K562 (cell line): ENCODE results near the gene KNDC1. TPM values are rescaled to one million over a fixed set of nuclear protein-coding genes. Genes with fewer than 3 reads are reported as not detected.

Experiments used
- ATAC-seq: fragments of 200-7000 bp; cut with Tn5 transposase; 3 replicates; pipeline ENCODE4 v1.9.1; 2020; ENCODE audit warnings: moderate library complexity
- BruUV-seq: library from RNA; stranded (reverse); fragments of 400-500 nt; replicated peaks from 2 replicates; lab custom pipeline; 2021; lab: Mats Ljungman, UMichigan
- CTCF ChIA-PET: fragments of 300-600 bp; formaldehyde crosslinking; extraction: SDS; loops from one replicate; lab custom pipeline; 2021; ENCODE audit warnings: low intra/inter-chr PET ratio; lab: Yijun Ruan, JAX
- POLR2A ChIA-PET: fragments of 300-600, 350-650 bp; sonication (Branson Sonifier 250); formaldehyde crosslinking; extraction: SDS; loops from one replicate; lab custom pipeline; 2021; ENCODE audit warnings: antibody characterized with exemption, inconsistent platforms; lab: Yijun Ruan, JAX
- DNase-seq, 4 experiments: peaks; one replicate each; pipeline versions ENCODE4 v3.0.0 to v3.0.0-alpha.2; 2011 to 2018; ENCODE audit warnings: low spot score in 3 of 4, mixed read lengths in 3 of 4; ENCODE audit errors: extremely low read depth in 1 of 4
- FAIRE-seq: peaks from 2 replicates; lab custom pipeline; 2011; peaks lifted over from hg19 to GRCh38; lab: Jason Lieb, UNC
- H2AFZ ChIP-seq: 2 replicates; pipeline ENCODE4 v1.6.0; 2011; ENCODE audit warnings: low read depth, low read length, control low read depth, inconsistent platforms
- H3K27ac ChIP-seq: fragments of 200-600 bp; 3 replicates; pipeline ENCODE4 v1.8.0; 2011; ENCODE audit warnings: low read depth, mild to moderate bottlenecking, control low read depth, inconsistent platforms, low read length, moderate library complexity, mixed read lengths; ENCODE audit errors: extremely low read depth
- H3K27me3 ChIP-seq, 2 experiments: fragments of 300-600 bp in 1 of 2; 2 replicates in 1 of 2; 3 replicates in 1 of 2; pipeline versions ENCODE4 v1.6.0 to v1.8.0; 2011; ENCODE audit warnings: inconsistent platforms in 2 of 2, low read length in 2 of 2, mild to moderate bottlenecking in 1 of 2, mixed read lengths in 1 of 2, moderate library complexity in 1 of 2; ENCODE audit not compliant: control insufficient read depth in 2 of 2, insufficient read depth in 2 of 2
- H3K36me3 ChIP-seq: fragments of 300-600 bp; 3 replicates; pipeline ENCODE4 v1.8.0; 2011; ENCODE audit warnings: mild to moderate bottlenecking, low read length, inconsistent platforms; ENCODE audit not compliant: control insufficient read depth, insufficient read depth
- H3K4me1 ChIP-seq, 2 experiments: fragments of 200-600 bp in 1 of 2; replicated peaks in 1 of 2; 2 replicates in 1 of 2; 3 replicates in 1 of 2; pipeline versions ENCODE4 v1.5.1 to v1.8.0; 2011; ENCODE audit warnings: inconsistent platforms in 2 of 2, low read length in 2 of 2, mild to moderate bottlenecking in 1 of 2, mixed read lengths in 1 of 2, moderate library complexity in 1 of 2; ENCODE audit not compliant: control insufficient read depth in 2 of 2, insufficient read depth in 2 of 2
- H3K4me2 ChIP-seq: 2 replicates; pipeline ENCODE4 v1.6.1; 2011; ENCODE audit warnings: low read length, control low read depth, inconsistent platforms, mixed read lengths; ENCODE audit not compliant: insufficient read depth
- H3K4me3 ChIP-seq: fragments of 200-600 bp; sonication (generic), shearing (Covaris generic); 2 replicates; pipeline ENCODE4 v1.5.1; 2016; ENCODE audit warnings: control low read depth, inconsistent platforms
- H3K79me2 ChIP-seq: fragments of 200-600 bp; 3 replicates; pipeline ENCODE4 v1.8.0; 2011; ENCODE audit warnings: low read length, inconsistent platforms; ENCODE audit not compliant: control insufficient read depth, insufficient read depth
- H3K9ac ChIP-seq, 2 experiments: 2 replicates each; pipeline versions ENCODE4 v1.6.0 to v1.6.1; 2011; ENCODE audit warnings: low read depth in 2 of 2, low read length in 2 of 2, control low read depth in 1 of 2, inconsistent platforms in 1 of 2, mild to moderate bottlenecking in 1 of 2, mixed read lengths in 1 of 2; ENCODE audit not compliant: insufficient read depth in 1 of 2
- H3K9me1 ChIP-seq: one replicate; pipeline ENCODE4 v1.6.0; 2011; ENCODE audit warnings: inconsistent platforms, mild to moderate bottlenecking, low read length, moderate library complexity; ENCODE audit not compliant: control insufficient read depth, insufficient read depth
- H3K9me3 ChIP-seq: replicated peaks from 2 replicates; pipeline ENCODE4 v1.5.1; 2011; ENCODE audit warnings: low read depth, low read length, inconsistent platforms; ENCODE audit not compliant: control insufficient read depth, insufficient read depth
- H4K20me1 ChIP-seq: replicated peaks from 2 replicates; pipeline ENCODE4 v1.6.1; 2011; ENCODE audit warnings: low read length, inconsistent platforms, mixed read lengths; ENCODE audit not compliant: control insufficient read depth, insufficient read depth
- ATF1 ChIP-seq, 2 experiments: fragments of 450-650 bp in 1 of 2; IDR thresholded peaks; 2 replicates each; pipeline ENCODE4 v1.6.1; 2016; ENCODE audit warnings: missing compliant biosample characterization in 1 of 2, missing genetic modification characterization in 1 of 2
- E2F3 ChIP-seq: fragments of 250-450 bp; sonication (Bioruptor Pico); IDR thresholded peaks from 2 replicates; pipeline ENCODE4 v1.4.0; 2020; ENCODE audit warnings: mild to moderate bottlenecking
- EZH2 ChIP-seq: IDR thresholded peaks from 2 replicates; pipeline ENCODE4 v1.6.1; 2012; ENCODE audit warnings: low read depth, mild to moderate bottlenecking, inconsistent platforms, low read length, borderline replicate concordance
- HNRNPLL ChIP-seq: fragments of 200-400 bp; formaldehyde crosslinking; IDR thresholded peaks from 2 replicates; pipeline ENCODE4 v1.6.1; 2017; ENCODE audit warnings: low read length, low read depth, mild to moderate bottlenecking; ENCODE audit not compliant: poor library complexity, severe bottlenecking
- HSF4 ChIP-seq: fragments of 250-450 bp; sonication (Bioruptor Pico); IDR thresholded peaks from 2 replicates; pipeline ENCODE4 v2.1.2; 2022; ENCODE audit warnings: mild to moderate bottlenecking, moderate library complexity, borderline replicate concordance
- KLF1 ChIP-seq: fragments of 450-650 bp; IDR thresholded peaks from 2 replicates; pipeline ENCODE4 v1.6.1; 2016; ENCODE audit warnings: missing genetic modification characterization, missing compliant biosample characterization
- MIER1 ChIP-seq: fragments of 450-650 bp; IDR thresholded peaks from 2 replicates; pipeline ENCODE4 v1.6.1; 2016; ENCODE audit warnings: antibody characterized with exemption, mild to moderate bottlenecking, low read depth
- MLX ChIP-seq, 2 experiments: fragments of 450-650 bp in 1 of 2; sonication (generic) in 1 of 2; formaldehyde crosslinking; conservative IDR thresholded peaks; 2 replicates each; pipeline versions ENCODE4 v1.4.0 to v1.8.1; 2020 to 2022; ENCODE audit warnings: mild to moderate bottlenecking in 1 of 2, missing genetic modification reagents in 1 of 2
- NCOA1 ChIP-seq: fragments of 450-650 bp; IDR thresholded peaks from 2 replicates; pipeline ENCODE4 v1.6.1; 2016; ENCODE audit warnings: low read depth
- PKNOX1 ChIP-seq: fragments of 450-650 bp; IDR thresholded peaks from 2 replicates; pipeline ENCODE4 v1.6.1; 2016
- POLR2AphosphoS2 ChIP-seq: IDR thresholded peaks from 2 replicates; pipeline ENCODE4 v1.6.1; 2012; ENCODE audit warnings: low read length, improper control_type of control experiment
- SRSF1 ChIP-seq: fragments of 200-400 bp; formaldehyde crosslinking; IDR thresholded peaks from 2 replicates; pipeline ENCODE4 v1.6.1; 2017; ENCODE audit warnings: mild to moderate bottlenecking, low read depth, low read length, moderate library complexity
- TSC22D4 ChIP-seq: fragments of 450-650 bp; IDR thresholded peaks from 2 replicates; pipeline ENCODE4 v1.6.1; 2016; ENCODE audit warnings: missing genetic modification characterization, missing biosample characterization, control low read depth
- ZNF253 ChIP-seq: fragments of 250-450 bp; sonication (Bioruptor Pico); conservative IDR thresholded peaks from 2 replicates; pipeline ENCODE4 v1.6.1; 2021; ENCODE audit warnings: mild to moderate bottlenecking
- WGBS: fragments of 100-300 bp; shearing (Covaris generic); methylation state at CpG from one replicate; pipeline ENCODE4 v1.1.6; 2016; ENCODE audit warnings: low coverage, mixed read lengths; ENCODE audit not compliant: insufficient coverage; ENCODE audit errors: missing lambda C conversion rate; 5-methylcytosine and 5-hydroxymethylcytosine counted together
- in situ Hi-C: fragments of 300-500 bp; cut with MboI; formaldehyde crosslinking; loops from 4 replicates; pipeline ENCODE4 v1.15.0; 2018; ENCODE audit warnings: inconsistent platforms, mixed read lengths
- intact Hi-C: fragments of 100-400 bp; cut with micrococcal nuclease; formaldehyde crosslinking; loops from 2 replicates; pipeline ENCODE4 v1.14.2; 2022
- polyA plus RNA-seq, 8 experiments: library from polyadenylated mRNA; depleted of rRNA in 4 of 8; stranded (reverse) in 5 of 8; unstranded in 3 of 8; fragments of >200 nt; fragmentation: Nextera tagmentation in 2 of 8; fragmentation: Illumina TruSeq in 1 of 8; extraction: Ambion mirVana in 2 of 8; extraction: Trizol in 1 of 8; gene quantifications; 2 replicates each; pipeline versions ENCODE4 v1.2.1 to v1.2.3, GENCODE V29; 2011 to 2014; ENCODE audit warnings: inconsistent platforms in 1 of 8, missing spikeins in 1 of 8
- total RNA-seq, 7 experiments: library from RNA; depleted of rRNA in 6 of 7; stranded (reverse); fragments of >200 nt in 6 of 7; fragmentation: Illumina TruSeq in 2 of 7; extraction: Trizol in 2 of 7; gene quantifications; 2 replicates each; pipeline versions ENCODE4 v1.2.1 to v1.2.3, GENCODE V29; 2011 to 2021; ENCODE audit warnings: low replicate concordance in 1 of 7
- TF ChIP-seq, protein P1 (sequence below): fragments of 450-650 bp; formaldehyde crosslinking; IDR thresholded peaks from 2 replicates; pipeline ENCODE4 v1.4.0; 2022; ENCODE audit warnings: missing genetic modification characterization

The KNDC1 gene
- total and polyA plus RNA-seq, 9 of the 15 experiments (the other 6 are each of a cell fraction or from before 2014, with no cell fraction given): 0.07 to 0.26 (median 0.11) TPM; not detected in 6

DNA sequence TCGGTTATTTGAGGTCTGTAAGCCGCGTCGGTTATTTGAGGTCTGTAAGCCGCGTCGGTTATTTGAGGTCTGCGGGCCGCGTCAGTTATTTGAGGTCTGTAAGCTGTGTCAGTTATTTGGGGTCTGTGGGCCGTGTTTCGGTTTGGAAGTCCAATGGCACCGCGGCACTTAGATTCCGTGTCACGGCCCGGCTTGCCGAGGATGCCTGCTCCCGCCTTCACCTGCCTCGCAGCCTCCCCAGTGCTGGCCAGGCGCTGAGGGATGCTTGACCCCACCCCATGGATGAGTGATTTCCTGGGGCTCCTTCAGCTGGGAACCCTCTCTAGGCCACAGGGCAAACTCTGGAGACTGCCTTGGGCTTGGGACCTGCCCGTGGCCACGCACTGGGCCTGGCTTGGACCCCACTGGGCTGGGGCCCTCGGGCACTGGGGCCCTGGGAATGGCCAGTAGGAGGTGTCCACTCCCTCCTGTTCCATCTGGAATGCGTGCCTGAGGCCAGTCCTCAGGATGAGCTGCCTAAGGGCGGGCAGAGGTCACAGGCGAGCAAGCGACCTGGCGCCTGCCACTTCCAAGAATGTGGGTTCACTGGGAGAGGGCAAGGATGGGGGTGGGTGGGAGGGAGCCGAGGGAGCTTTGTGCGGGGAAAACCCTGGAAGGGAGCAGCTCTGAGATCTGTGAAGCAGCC is 46.7 kb upstream of the KNDC1 start:
- H3K9me3 ChIP-seq: no peaks in the 10 kb centered on the region
- in situ Hi-C loops: loop anchor here (25.0 kb wide), 1 partner anchor 451 kb away; no protein-coding TSS in a partner anchor
- no TSS peak for BruUV-seq
- H3K79me2 ChIP-seq: no peaks in the 10 kb centered on the region
- FAIRE-seq: no peak
- 28% methylated on average over 11 of the region's 31 CpGs for WGBS
- ChIA-PET POLR2A (no interaction called here), CTCF (no interaction called here)
- no peak for ATAC-seq
- no peak for TF ChIP-seq HNRNPLL
- TF ChIP-seq MLX (CRISPR knock-in tag; conservative IDR thresholded peaks at IDR 0.05): no peak
- TF ChIP-seq E2F3 (CRISPR knock-in tag): no peak
- TF ChIP-seq NCOA1: no peak
- TF ChIP-seq ATF1 (CRISPR knock-in tag; IDR thresholded peaks at IDR 0.05): no peak
- no peak for TF ChIP-seq ATF1 (tag; IDR thresholded peaks at IDR 0.05)
- no peak for TF ChIP-seq SRSF1
- TF ChIP-seq ZNF253 (CRISPR knock-in tag): no peak
- TF ChIP-seq TSC22D4 (tag): no peak
- TF ChIP-seq KLF1 (tag): no peak
- TF ChIP-seq, protein P1, sequence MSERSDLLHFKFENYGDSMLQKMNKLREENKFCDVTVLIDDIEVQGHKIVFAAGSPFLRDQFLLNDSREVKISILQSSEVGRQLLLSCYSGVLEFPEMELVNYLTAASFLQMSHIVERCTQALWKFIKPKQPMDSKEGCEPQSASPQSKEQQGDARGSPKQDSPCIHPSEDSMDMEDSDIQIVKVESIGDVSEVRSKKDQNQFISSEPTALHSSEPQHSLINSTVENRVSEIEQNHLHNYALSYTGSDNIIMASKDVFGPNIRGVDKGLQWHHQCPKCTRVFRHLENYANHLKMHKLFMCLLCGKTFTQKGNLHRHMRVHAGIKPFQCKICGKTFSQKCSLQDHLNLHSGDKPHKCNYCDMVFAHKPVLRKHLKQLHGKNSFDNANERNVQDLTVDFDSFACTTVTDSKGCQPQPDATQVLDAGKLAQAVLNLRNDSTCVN (CRISPR knock-in tag): no peak
- TF ChIP-seq POLR2AphosphoS2: no peak
- no peak for TF ChIP-seq MIER1
- TF ChIP-seq PKNOX1: no peak
- TF ChIP-seq EZH2: no peak
- TF ChIP-seq HSF4 (CRISPR knock-in tag): no peak
- no peak overlapping the region for H2AFZ ChIP-seq
- no peak overlapping the region for H3K9ac ChIP-seq
- no peak overlapping the region for H3K4me2 ChIP-seq
- H3K27ac ChIP-seq: no peak overlapping the region
- H3K4me3 ChIP-seq: no peak overlapping the region
- H3K36me3 ChIP-seq: no peaks in the 10 kb centered on the region
- H3K4me1 ChIP-seq: no peaks in the 10 kb centered on the region
- H3K27me3 ChIP-seq: peaks cover 0 to 8% of the 10 kb centered on the region in 2 experiments; a peak in 2 of 5 replicates
- H4K20me1 ChIP-seq: no peaks in the 10 kb centered on the region
- H3K9me1 ChIP-seq: no peaks in the 10 kb centered on the region
- DNase-seq: no peak
- intact Hi-C loops: no loop called here
